CD4-positive, alpha-beta T cell treated with Interleukin-1 beta for 1 hour (primary cell): ENCODE results near the gene TGFBR2.

ENCODE experiments used
- DNase-seq, 2 donors: peaks; one replicate each; pipeline ENCODE4 v3.0.0-alpha.2; 2020 to 2022

Gene TGFBR2

DNA sequence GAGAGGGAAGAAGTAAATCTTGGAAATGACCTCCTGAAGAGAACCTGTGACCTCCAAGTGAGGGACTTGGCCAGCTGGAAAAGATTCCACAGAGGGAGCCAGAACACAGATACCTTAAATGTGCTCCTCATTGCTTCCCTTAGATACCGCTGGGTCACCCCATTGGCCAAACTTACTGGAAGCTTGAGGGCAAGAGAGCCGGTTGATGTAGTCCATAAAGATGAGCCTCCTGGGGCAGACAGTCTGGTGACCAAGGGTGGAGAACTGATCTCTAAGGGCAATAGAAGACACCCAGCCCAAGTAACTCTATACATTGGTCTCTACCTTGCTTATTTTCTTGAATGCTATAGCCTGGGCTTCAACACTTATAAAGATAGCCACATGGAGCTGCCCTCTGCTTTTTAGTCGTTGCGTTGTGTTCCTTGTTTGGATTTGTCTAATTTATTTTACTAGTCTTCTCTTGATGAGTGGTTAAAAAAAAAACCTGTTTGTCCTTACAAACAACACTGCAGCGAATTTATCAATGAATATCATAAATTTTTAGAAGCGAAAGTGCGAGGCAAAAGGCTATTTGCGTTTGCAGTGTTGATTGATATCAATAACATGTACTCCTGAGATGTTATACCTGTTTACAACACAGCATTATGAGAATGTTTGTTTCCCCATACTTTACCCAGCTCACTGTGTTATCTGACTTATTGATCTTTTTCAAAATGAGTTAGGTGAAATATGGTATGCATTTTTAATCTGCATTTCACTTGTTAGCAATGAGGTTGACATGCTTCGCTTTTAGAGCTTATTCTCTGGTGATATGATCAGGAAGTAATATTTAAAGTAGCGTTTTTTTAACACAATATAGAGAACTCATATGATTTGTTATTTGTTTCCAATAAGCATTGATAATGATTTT, 31.2 kb downstream of the TGFBR2 start:
- no peak for DNase-seq

- no peak for DNase-seq
Observed at GRCh38 chr3:30638685-30639412, 32.4 kb downstream of the TGFBR2 start.

DNA sequence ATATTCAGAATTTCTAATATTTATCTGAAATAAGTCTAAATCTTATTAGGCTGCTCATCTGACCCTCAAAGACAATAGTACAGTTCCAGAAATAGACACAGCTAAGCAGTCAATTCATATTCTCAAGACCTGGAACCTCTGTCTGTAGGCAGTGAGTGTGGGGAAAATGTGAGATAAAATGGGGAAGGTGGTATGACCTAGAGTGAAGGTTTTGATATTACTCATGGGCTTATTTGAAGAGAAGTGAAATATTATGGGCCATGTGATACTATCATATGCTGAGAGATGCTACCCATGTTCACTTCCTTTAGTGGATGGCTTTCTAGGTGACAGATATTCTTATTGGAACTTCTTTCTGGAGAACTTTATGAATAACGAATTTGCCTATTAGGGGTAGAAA, 33.5 kb downstream of the TGFBR2 start:
- DNase-seq, result no peak

DNA sequence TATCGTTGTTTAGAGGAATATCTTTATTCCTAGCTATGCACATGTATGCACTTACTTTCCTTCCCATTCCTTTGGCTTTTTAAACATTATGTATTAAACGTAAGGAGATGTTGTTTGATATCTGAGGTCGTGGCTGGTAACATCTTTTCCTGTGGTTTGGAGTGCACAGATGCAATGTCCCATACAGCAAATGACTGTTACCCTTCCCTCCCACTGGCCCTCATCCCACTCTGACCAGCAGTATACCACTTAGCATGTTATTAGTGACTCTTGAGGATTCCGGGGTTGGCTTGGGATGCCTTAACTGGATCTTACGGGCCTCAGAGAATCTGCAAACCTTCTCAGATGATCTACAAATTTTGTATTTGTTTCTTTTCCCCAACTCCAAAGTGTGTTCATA, 34.5 kb downstream of the TGFBR2 start:
- no peak for DNase-seq

DNA sequence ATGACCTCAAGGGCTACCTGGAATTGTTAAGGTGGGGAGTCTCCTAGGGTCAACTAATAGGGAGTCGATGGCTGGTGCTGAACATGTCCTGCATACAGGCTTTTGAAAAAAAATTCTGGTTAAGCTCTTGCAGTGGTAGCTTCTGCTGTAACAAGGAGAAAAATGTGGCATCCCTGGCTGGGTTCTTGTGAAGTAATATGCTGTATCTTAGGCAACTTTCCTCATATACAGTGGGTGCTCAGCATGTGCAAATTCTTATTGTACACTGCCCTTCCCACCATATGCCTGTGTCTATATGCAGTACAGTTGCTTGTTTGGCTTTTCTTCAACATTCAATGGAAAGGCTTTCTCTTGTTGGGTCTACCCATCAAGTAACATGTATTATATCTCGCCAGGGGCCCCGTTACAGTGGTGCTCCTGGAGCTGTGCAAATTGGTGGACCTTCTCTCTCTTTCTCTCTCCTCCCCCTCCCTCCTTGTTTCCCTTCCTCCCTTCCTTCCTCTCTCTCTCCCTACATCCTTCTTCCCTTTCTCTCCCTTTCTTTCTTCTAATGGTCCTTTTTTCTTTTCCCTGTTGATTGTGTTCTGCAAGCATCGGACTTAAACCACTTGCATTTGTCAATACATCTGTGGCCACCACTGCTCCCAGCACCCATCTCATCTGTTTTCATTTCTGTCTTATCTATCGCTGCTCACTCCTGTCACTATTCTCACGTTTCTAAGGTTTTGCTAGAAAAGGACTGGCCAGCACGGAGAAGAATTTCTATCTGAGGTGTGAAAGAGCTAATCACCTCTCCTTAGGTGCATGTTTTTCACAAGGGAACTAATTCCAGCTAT, 35.2 kb downstream of the TGFBR2 start:
- no peak for DNase-seq

GRCh38 chr3:30642849-30643361, 36.5 kb downstream of the TGFBR2 start:
- DNase-seq, result no peak

- DNase-seq, result peak; percentile 67
Observed at GRCh38 chr3:30643763-30644462, 37.5 kb downstream of the TGFBR2 start.

- peak; percentile 59 to 69 for DNase-seq
Observed at GRCh38 chr3:30644615-30645014, 38.2 kb downstream of the TGFBR2 start.

DNA sequence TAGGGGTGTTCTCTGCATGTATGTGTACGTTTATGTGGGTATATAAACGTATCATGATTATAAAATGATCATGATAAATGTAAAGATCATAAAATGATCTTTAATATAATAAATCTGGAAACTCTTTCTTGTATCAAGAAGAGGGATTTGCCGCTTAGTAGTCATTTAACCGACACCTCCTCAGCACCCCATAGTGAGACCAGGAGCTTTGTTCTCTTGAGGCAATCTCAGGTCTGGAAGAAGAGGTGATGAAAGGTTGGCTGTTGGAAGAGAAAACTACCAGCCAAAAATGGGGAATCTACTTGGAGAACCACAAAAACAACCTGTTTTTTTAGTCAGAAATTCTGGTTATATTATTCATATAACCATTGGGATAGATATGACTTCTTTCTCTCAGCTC, 38.7 kb downstream of the TGFBR2 start:
- no peak for DNase-seq

DNA sequence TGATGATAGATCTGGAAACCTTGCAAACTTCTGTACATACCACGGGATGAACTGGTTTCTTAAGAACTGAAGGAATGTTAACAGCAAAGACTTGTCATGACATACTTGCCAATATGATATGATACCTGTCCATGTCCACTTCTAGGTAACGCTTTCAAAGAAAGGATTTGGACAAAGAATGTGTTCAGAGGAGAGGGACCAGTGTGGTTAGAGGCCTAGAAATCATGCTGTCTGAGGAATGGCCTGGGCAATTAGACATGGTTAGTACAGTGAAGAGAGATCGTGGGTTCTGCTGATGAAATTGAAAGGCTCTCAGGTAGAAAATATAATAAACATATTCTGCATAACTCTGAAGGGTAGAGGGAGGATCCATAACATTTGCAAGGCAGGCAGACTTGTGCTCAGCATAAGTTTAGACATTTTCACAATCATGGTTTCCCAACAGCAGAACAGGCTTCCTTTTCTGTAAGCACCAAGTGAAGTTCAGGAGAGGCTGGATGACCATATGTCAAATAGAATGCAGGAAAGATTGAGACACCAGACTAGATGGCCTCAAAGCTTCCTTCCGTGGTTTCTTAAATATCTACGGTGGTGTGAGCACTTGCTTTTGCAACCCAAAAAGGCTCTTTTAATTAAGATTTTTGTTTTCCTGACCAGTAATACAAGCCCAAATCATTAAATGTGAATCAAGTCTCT, 39.9 kb downstream of the TGFBR2 start:
- no peak for DNase-seq

- DNase-seq, result no peak
Observed at GRCh38 chr3:30646961-30647752, 40.8 kb downstream of the TGFBR2 start.

- DNase-seq, result no peak
Observed at GRCh38 chr3:30648670-30649357, 42.4 kb downstream of the TGFBR2 start.

DNA sequence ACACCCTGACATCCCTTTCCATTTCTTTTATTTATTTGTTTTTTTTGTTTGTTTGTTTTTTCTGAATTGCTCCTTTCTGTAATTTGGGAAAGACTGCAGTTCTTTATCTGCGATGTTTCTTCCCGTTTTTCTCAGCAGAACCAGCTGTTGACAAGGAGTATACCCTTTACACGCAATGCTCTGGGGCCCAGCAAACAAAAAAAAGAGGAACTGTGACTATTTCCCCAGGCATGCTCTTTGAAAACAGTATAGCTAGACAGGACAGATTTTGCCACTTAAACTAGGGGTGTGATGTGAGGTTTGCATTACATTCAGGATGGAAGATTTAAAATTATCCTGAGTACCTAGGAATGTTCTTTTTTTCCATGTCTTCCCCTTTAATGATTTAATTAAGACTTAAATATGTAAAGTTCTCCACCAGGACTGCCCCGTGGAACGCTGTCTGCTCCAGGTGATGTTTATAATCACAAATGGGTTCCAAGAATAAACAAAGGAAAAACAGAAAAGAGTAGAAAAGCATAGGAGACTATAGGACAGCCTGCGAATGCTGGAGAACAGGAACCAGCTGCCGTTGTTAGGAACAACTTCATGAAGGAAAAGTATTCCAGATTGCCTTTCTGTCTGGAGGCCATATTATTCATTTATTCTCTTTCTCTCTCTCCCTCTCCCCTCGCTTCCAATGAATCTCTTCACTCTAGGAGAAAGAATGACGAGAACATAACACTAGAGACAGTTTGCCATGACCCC, 43.3 kb downstream of the TGFBR2 start:
- DNase-seq, result peak in 1 of 2 donors; percentile 43

- no peak for DNase-seq
Observed at GRCh38 chr3:30650348-30650995, 44.1 kb downstream of the TGFBR2 start.

DNA sequence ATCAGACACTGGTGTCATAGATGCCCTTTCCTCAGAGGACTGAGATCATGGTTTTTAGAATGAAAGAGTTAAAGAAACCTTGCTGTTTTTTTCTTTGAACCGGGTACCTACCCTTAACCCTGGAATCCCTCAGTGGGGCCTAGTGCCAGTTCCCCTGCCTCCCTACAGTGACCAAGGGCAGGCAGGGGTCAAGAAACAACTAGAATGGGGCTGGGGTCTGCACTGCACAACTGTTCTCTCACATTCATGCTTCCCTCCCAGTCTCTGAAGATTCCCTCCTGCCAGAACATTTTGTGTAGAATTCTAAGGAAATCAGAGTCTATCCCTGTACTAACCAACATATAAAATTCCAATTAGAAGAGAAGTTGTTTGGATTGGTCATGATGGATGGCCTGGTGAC, 47.9 kb downstream of the TGFBR2 start:
- no peak for DNase-seq

GRCh38 chr3:30655187-30655812, 48.9 kb downstream of the TGFBR2 start:
- peak in 1 of 2 donors; percentile 65 for DNase-seq

GRCh38 chr3:30656624-30657141, 50.3 kb downstream of the TGFBR2 start:
- no peak for DNase-seq

GRCh38 chr3:30657914-30658313, 51.5 kb downstream of the TGFBR2 start:
- DNase-seq, result peak; percentile 39 to 53
